Gastrocnemius medialis (tissue), 4 donors: ENCODE measurements around the gene B3GLCT.

Experiments used
- CTCF ChIP-seq, 5 experiments: fragments of 450-650 bp in 3 of 5; fragments of 200-600 bp in 2 of 5; sonication (generic) in 2 of 5; IDR thresholded peaks in 4 of 5; conservative IDR thresholded peaks in 1 of 5; 1 replicate in 4 of 5; 2 replicates in 1 of 5; pipeline ENCODE4 v1.5.1; 2016 to 2019; ENCODE audit warnings: antibody characterized with exemption in 5 of 5, mild to moderate bottlenecking in 3 of 5, moderate library complexity in 3 of 5
- POLR2A ChIP-seq, 2 donors: fragments of 450-650 bp; IDR thresholded peaks; one replicate each; pipeline ENCODE4 v1.6.1; 2017; ENCODE audit warnings: antibody characterized with exemption in 2 of 2, mild to moderate bottlenecking in 2 of 2, moderate library complexity in 2 of 2

DNA sequence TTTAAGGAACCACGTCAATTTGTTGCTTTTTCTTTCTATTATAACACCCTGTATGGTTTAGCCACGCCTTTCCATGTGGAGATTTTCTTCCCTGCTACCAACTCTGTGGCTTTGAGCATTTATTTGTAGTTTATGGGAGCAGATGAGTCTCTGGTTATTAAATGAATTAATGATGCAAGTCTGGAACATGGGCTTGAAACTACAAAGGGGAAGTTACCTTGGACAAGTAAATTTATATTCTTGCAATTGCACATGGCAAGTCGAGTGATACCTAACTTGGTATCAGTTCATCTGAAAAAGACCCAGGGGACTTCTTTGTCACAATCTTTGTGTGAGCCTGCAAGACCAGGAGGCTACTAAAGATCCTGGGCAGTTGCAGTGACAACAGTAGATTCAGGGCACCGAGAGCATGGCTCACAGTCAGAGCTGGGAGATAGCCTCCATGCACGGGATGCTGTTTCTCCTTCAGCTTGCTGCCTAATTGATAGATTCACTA, 24.4 kb downstream of the B3GLCT start:
- TF ChIP-seq CTCF (IDR thresholded peaks at IDR 0.05 in 4 of 5, conservative IDR thresholded peaks at IDR 0.05 in 1 of 5) (no peak), POLR2A (IDR thresholded peaks at IDR 0.05) (no peak)
